ENCODE measurements around the gene GLOD4.
A peak's percentile ranks its signal among the peaks of the same experiment; 100 is the strongest.
"Not testable (repeated sequence)": the region's sequence is repeated elsewhere in the genome, so short reads cannot be mapped to it uniquely, and the experiment has no call there.

GLOD4 gene, protein sequence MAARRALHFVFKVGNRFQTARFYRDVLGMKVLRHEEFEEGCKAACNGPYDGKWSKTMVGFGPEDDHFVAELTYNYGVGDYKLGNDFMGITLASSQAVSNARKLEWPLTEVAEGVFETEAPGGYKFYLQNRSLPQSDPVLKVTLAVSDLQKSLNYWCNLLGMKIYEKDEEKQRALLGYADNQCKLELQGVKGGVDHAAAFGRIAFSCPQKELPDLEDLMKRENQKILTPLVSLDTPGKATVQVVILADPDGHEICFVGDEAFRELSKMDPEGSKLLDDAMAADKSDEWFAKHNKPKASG

DNA sequence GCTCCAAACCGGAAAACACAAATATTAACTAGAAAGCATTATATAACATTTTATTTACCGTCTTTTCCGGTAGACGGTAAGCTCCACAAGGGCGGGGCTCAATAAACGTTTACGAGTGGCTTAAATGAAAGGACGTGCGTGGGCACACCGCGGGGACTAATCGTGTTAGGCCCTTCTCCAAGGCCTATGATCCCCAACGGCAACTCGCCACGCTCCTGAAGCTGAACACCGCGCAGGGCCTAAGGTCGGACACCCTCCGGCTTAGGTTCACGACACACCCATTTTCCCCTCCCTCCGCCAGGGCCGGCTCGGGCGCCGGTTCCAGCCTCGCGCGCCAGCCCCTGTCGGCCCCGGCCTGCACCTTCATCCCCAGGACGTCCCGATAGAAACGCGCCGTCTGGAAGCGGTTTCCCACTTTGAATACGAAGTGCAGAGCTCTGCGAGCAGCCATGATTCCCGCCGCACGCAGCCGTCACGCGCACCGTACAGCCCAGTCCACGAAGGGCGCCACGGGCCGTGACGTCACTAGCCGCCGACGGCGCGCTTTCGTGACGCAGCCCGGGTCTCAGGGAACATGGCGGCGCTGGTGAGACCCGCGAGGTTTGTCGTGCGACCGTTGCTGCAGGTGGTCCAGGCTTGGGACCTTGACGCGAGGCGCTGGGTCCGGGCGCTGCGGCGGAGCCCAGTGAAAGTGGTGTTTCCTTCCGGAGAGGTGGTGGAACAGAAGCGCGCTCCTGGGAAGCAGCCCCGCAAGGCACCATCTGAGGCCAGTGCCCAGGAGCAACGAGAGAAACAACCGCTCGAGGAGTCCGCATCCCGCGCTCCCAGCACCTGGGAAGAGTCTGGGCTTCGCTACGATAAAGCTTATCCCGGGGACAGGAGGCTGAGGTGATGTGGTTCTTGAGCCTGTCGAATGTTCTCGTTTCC, at the start of gene GLOD4, which contains the start of gene MRM3:
Gene GLOD4 (minus strand): TSS at position 476 of the 927 bp plus-strand sequence. CDS start 25 bp downstream, at position 451.
Gene MRM3 (plus strand): TSS at position 549 of the 927 bp plus-strand sequence. CDS start 26 bp downstream, at position 575.
- peak; percentile 75 for DNase-seq (ENCODE audit: low spot score)

DNA sequence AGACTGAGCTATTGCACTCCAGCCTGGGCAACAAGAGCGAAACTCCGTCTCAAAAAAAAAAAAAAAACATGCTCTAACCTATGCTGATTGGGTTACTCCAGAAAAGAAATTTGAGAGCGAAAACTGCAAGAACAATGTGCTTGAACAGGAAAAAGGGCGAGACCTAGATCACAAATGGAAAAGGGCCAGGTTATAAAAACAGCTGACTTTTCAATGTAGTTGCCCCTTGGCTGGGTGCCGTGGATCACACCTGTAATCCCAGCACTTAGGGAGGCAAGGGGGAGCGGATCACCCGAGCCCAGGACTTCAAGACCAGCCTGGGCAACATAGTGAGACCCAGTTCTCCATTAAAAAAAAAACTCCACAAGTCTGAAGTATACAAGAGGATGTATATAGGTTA, 48.9 kb upstream of the GLOD4 start:
- no peak for DNase-seq (ENCODE audit: low spot score)

DNA sequence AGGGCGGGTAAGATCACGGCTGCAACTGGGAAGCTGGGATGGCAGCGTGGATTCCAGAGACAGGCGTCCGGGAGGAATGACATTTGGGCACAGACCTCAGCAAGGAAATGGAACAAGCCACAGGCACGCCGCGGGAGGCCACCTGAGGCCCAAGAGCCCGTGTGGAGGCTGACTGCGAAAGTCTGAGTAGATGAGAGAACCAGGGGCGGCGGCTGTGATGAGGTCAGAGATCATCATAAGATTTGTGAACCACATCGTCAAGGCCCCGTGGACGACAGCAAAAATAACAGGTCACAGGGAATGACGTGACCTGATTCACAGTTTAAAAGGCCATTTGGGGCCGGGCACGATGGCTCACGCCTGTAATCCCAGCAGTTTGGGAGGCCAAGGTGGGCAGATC, 48.3 kb upstream of the GLOD4 start:
- DNase-seq (ENCODE audit: low spot score): no peak

DNA sequence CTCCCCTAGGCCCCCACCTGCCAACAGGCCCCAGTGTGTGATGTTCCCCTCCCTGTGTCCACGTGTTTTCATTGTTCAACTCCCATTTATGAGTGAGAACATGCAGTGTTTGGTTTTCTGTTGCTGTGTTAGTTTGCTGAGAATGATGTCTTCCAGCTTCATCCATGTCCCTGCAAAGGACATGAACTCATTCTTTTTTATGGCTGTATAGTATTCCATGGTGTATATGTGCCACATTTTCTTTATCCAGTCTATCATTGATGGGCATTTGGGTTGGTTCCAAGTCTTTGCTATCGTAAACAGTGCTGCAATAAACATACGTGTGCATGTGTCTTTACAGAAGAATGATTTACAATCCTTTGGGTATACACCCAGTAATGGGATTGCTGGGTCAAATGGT, 47.5 kb upstream of the GLOD4 start:
- DNase-seq (ENCODE audit: low spot score): not testable (repeated sequence)

DNA sequence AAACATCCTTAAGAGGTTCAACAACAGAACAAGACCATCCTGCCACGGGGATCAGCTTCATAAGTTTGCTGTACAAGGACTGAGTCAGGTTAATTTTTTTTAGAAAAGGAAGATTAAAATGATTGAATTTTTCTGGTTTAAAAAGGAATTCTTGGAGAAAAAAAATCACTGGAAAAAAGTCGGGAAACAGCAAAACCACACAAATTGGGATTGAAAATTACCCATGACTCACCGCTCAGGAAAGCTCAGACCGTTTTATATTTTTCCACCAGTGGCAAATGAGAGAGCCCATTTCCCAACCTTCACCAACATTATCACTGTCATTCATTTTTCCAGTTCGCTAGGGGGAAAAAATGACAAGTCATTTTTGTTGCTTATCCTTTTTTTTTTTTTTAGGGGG, 46.7 kb upstream of the GLOD4 start:
- no peak for DNase-seq (ENCODE audit: low spot score)

DNA sequence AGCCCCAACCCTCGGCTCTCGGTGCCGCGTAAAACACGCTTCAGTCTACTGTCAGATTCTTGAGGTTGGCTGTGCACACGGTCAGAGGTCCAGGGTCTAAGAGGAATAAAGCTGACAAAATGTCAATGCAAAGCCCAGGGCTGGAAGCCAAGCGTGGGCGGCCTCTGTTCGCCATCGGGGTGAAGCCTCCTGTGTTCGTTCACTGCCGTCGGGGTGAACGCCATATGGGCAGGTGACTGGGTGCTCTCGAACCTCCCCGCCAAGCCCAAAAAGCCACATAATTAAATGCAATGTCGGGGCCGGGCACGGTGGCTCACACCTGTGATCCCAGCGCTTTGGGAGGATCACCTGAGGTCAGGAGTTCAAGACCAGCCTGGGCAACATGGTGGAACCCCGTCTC, 44.7 kb upstream of the GLOD4 start:
- no peak for DNase-seq (ENCODE audit: low spot score)

DNA sequence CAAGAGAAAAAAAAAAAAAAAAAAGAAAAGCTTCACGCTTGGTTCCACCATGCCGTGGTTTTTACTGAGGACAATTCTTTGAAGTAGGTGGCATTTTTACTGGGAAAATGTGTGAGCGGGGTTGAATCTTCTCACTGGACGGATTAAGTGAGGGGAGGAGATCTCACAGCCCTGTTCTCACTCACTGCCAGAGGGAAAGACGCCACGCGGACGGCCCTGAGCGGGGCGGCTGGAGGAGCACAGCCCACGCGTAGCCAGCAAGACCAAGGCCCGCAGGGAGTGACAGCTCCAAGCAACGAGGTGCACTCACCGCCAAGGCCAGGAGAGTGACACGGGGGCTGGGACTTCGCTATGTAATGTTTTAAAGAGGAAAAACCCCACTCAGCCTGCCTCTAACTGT, 43.1 kb upstream of the GLOD4 start:
- no peak for DNase-seq (ENCODE audit: low spot score)

DNA sequence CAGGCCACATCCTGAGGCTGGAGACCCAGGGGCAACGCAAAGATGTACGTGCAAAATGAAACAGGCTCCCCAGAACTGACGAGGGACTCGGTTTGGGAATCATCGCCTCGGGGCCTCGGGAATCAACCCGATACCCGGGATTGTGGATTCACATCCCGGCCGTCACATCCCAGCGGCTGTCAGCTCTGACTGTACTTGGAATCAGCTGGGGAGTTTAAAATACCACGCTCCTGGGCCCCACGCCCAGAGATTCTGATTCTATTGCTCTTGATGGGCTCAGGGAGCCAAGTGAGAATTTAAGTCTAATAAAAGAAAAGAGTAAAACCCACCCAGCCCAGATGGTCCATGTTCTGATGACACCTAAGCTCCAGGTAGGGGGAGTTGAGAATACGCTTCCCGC, 42.3 kb upstream of the GLOD4 start:
- DNase-seq (ENCODE audit: low spot score): no peak

DNA sequence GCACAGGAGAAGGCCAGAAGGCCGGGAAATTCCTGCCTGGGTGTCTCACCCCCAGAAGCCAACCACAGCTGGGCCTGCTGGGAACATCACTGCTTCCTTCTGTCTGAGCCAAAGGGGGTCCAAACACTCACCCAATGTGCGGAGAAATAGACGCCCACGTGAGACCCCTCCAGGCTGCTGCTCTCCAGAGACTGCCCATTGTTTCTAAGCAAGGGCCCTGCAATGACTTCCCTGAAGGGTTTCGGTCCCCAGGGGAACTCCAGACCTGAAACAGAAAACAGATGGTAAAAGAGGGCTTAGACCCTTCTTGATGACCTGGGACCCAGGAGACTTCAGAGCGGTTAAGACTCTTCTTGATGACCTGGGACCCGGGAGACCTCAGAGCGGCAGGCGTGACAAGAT, 41.4 kb upstream of the GLOD4 start:
- no peak for DNase-seq (ENCODE audit: low spot score)

DNA sequence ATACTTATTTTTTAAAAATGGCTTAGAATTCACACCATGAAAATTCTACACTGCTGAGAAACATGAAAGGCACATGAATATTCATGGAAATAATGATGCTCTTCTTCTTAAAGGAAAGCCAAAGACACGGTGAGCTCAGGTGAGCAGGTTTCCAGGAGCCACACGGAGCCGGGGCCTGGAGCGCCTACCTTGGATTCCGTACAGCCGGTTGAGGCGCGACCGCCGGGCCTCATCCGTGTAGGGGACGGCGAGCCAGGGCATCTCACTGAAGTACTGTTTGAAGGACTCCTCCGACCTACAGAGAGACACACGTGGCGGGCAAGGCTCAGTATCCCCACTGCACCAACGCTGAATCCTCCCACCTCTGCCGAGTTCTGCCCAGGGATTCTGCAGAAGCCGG, 37.2 kb upstream of the GLOD4 start:
- DNase-seq (ENCODE audit: low spot score): no peak

DNA sequence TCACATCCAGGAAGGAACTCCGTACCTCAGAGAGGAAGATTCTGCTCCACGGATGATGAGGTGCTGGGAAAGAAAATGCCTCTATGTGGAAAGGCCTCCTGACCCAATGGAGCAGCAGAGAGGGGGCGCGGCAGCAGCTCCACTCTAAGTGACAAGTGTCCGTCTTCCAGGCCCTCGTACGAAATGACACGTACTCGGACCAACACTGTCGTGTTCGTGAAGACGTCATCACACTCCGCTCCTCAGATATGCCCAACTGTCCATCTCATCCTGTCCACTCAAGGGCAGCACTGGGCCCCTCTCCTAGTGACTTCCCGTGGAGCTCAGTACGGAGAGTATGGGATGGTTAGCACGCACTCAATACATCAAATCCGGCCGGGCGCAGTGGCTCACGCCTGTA, 32.3 kb upstream of the GLOD4 start:
- DNase-seq (ENCODE audit: low spot score): no peak

DNA sequence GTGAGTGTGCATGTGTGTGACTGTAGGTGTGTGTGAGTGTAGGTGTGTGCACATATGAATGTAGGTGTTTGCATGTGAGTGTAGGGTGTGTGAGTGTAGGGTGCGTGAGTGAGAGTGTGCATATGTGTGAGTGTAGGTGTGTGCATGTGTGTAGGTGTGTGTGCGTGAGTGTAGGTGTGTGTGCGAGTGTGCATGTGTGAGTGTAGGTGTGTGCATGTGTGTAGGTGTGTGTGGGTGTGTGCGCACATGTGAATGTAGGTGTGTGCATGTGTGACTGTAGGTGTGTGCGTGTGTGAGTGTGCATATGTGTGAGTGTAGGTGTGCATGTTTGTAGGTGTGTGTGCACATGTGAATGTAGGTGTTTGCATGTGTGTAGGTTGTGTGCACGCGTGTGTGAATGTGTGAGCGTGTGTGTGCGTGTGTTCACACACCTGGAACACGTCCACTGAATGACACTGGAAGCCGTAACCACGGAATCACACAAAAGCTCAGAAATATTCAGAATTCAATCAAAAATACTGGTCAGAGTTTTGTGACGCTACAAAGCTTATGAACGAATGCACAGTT, 30.6 kb upstream of the GLOD4 start:
- DNase-seq (ENCODE audit: low spot score): no peak

DNA sequence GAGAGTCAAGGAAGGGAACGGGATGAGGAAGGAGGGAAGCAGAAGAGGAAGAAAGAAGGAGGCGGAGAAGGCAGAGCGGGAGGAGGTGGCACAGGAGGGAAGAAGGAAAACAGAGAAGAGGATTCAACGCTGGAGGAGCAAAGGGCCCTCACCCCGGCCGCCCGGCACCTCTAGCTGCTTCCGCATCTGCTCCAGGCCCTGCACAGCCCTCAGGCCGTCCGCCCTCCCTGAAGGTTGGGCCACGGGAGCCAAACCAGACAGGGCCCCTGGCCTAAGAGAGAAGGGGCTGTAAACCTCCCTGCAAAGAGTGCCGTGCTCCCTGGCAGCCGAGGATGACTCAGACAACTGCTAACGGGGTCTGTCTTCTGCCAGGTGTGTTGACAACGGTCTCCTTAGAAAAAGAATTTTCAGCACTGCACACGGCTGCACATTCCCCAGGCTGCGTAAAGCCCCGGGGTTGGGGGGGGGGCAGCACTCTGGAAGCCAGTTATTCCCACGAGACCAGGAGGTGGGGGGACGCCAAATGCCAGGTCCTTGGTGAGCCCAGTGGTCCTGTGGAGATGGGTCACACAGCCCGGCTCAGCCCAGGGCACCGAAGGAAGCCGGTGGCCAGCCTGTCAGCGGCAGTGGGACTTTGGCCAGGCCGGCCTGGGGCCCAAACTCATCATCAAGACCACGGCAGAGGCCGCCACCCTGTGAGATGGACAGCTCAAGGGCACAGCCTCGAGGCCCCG, 29.1 kb upstream of the GLOD4 start:
- DNase-seq (ENCODE audit: low spot score): no peak

DNA sequence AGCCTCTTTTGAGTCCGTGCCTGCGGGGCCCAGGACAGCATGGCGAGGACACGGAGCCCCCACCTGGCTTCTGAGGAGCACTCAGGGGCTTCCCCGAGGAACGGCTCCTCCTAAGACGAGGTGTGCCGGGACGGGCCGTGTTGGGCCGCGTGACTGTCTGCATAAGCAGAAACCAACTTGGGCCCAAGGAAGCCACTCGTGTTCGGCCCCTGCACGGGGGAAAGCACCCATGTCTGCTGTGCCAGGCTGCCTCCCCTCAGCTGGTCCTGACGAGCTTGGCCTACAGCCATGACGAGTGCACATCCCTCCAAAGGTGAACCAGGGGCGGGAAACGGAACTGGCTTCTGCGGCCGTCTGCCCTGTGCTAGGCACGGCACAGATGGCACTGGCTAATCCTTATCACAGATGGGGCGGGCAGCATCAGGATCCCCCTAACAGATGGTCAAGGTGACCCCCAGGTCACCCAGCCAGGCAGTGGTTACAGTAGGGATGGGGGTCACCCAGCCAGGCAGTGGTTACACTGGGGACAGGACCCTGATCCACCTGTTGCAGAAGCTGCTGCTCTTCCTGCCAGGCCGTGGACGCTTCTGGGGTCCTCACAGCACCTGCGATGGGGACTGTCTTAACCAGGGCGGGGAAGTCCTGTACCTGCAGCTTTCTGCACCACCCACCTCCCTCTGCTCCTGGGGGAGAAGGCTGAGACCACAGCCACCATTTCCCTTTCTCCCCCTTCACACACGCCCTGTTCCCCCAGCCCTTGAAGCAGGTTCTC, 25.6 kb upstream of the GLOD4 start:
- DNase-seq (ENCODE audit: low spot score): no peak

DNA sequence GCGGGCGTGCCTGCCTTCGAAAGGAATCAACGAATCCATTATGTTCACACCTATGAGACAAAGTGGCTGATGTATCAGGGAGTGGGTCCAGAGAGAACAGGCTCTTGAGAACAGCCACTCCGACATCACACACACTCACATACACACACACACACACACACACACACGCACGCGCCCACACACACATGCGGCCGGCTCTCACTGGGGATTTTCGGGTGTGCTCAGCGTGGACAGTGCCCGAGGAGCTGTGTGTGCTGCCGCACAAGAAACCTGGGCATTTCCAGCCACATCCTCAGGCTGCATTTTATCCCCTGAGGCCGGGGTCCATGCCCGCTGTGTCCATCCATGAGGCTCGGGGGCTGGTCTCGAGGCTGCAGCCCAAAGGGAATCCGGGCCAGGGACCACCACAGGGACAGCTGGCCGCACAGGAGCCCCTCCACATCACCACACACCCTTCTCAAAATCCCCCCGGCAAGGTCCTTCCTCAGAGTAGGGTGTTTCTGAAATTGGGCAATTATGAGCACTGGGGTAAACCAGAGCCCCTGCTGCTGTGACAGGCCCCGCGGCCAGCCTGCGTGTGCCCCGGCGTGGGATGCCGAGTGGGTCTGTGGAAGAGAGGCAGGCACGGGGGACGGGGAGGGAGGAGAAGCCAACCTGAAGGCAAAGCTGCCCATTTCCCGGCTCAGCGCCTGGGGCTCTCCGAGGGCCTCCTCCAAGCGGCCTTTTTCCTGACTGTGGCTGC, 24.9 kb upstream of the GLOD4 start:
- DNase-seq (ENCODE audit: low spot score): no peak

DNA sequence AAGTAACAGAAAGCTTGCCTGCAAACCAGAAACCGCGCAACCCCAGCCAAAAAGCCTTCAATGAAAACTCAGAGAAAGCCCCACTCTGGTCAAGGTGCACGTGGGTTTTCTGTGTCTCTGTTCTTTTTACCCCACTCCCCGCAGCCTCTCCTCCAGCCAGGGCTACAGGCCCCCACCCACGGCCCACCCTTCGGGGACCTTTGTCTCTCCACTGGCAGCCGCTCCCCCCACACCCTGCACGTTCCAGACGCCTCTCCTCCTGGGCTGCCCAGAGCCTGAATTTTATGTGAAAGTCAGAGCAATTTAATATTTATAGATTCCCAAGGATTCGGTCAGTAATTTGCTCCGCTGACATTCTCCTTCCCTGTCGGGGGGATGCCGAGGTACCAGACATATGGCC, 24.3 kb upstream of the GLOD4 start:
- no peak for DNase-seq (ENCODE audit: low spot score)

DNA sequence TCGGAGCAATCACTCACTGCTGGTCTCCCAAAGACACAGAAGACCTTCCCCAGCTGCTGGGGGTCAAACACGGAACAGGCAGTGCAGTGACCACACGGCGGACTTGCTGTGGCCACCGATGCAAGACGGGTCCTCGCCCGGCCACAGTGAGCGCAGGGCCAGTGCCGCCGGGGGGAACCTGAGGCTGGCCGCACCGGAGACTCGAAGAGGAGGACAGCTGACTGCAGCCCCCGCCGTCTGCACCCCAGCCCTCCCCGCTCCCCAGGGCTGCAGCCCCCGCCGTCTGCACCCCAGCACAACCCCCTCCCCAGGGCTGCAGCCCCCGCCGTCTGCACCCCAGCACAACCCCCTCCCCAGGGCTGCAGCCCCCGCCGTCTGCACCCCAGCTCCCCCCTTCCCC, 23.8 kb upstream of the GLOD4 start:
- not testable (repeated sequence) for DNase-seq (ENCODE audit: low spot score)

DNA sequence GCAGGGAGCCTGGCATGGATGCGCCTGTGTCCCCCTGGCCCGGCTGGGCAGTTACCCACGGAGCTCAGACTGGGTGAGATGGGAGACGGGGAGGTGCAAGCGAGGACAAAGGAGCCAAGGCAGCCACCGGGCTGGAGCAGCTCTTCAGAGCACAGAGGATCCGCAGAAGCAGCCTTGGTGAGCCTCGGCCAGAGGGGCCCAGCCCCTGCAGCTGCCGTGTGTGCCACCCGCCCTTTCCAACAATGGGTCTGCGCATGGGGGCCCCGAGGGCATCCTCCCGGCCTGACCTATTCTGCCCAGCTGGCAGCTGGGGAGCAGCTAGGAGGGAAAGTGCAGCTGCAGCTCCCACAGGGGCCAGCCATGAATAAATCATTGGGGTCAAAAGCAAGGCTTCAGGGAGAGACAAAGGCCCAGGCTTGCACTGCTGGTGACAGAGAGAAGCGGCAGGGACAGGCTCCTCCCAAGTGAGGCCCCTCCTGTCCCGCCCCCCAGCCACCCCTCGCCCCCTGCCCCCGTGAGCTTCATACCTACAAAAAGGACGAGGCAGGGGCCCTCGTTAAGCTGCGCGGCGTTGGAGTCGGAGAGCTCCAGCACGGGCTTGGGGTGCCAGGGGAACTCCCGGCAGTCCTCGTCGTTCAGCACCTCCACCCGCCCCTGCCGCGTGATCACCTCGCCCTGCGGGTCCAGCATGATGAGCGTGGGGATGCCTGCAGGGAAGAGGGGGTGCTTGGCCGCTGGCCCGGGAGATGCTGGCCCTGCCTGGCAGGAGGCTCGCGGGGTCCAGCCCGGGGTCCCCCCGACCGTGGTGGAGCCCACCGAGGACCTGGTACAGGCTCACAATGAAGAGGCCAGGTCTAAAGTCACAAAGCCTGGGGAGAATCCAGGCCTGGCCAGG, 22.7 kb upstream of the GLOD4 start:
- DNase-seq (ENCODE audit: low spot score): no peak

Data from SW480 (cell line).